NB4 (cell line): Measurements from ENCODE around the gene SLC39A11.
"Not testable (repeated sequence)": the region's sequence is repeated elsewhere in the genome, so short reads cannot be mapped to it uniquely, and the experiment has no call there.

ENCODE experiments used
- DNase-seq: peaks from one replicate; pipeline ENCODE4 v3.0.0; 2010; ENCODE audit warnings: low read depth
- H3K4me3 ChIP-seq: one replicate; pipeline ENCODE4 v1.5.1; 2011; ENCODE audit warnings: mild to moderate bottlenecking, low read depth, low read length, moderate library complexity
- MYC ChIP-seq: IDR thresholded peaks from 2 replicates; pipeline ENCODE4 v1.6.1; 2011; ENCODE audit warnings: low read depth, low read length
- POLR2A ChIP-seq: IDR thresholded peaks from 2 replicates; pipeline ENCODE4 v1.6.1; 2011; ENCODE audit warnings: mild to moderate bottlenecking; ENCODE audit not compliant: insufficient read length; ENCODE audit errors: extremely low read depth
- TF ChIP-seq, protein P1 (sequence below): IDR thresholded peaks from one replicate; pipeline ENCODE4 v1.5.1; 2012; ENCODE audit warnings: low read depth, low read length
- TF ChIP-seq, protein P2 (sequence below): IDR thresholded peaks from 2 replicates; pipeline ENCODE4 v1.6.1; 2011; ENCODE audit warnings: low read depth, low read length

Gene SLC39A11

DNA sequence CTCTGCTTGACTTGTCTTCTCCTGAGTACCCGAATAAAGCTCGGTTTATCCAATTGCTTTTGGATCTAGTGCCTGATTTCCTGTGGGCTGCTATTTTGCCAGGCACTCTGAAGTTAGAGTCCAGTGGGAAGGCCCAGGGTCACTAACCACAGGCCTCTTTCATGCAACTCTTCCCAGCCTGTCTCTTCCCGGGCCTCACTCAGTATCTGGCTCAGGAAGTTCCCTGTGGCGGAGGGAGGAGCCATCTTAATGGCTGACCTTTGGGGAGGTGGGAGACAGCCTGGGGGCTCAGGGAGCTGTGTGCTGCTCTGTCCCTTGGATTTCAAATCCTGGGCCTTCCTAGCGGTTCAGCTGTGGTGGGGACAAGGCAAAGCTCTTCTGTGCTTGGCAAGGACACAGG lies 328.5 kb downstream of the SLC39A11 start:
- TF ChIP-seq, protein P1, sequence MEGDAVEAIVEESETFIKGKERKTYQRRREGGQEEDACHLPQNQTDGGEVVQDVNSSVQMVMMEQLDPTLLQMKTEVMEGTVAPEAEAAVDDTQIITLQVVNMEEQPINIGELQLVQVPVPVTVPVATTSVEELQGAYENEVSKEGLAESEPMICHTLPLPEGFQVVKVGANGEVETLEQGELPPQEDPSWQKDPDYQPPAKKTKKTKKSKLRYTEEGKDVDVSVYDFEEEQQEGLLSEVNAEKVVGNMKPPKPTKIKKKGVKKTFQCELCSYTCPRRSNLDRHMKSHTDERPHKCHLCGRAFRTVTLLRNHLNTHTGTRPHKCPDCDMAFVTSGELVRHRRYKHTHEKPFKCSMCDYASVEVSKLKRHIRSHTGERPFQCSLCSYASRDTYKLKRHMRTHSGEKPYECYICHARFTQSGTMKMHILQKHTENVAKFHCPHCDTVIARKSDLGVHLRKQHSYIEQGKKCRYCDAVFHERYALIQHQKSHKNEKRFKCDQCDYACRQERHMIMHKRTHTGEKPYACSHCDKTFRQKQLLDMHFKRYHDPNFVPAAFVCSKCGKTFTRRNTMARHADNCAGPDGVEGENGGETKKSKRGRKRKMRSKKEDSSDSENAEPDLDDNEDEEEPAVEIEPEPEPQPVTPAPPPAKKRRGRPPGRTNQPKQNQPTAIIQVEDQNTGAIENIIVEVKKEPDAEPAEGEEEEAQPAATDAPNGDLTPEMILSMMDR: no peak
- TF ChIP-seq, protein P2, sequence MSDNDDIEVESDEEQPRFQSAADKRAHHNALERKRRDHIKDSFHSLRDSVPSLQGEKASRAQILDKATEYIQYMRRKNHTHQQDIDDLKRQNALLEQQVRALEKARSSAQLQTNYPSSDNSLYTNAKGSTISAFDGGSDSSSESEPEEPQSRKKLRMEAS: no peak
- TF ChIP-seq POLR2A: no peak
- TF ChIP-seq MYC: no peak
- DNase-seq: no peak

GRCh38 chr17:72761893-72762575 lies 330.5 kb downstream of the SLC39A11 start:
- DNase-seq, H3K4me3 ChIP-seq: not testable (repeated sequence)

More for the DNA sequence above, 328.5 kb downstream of the SLC39A11 start:
- no peak overlapping the region for H3K4me3 ChIP-seq

DNA sequence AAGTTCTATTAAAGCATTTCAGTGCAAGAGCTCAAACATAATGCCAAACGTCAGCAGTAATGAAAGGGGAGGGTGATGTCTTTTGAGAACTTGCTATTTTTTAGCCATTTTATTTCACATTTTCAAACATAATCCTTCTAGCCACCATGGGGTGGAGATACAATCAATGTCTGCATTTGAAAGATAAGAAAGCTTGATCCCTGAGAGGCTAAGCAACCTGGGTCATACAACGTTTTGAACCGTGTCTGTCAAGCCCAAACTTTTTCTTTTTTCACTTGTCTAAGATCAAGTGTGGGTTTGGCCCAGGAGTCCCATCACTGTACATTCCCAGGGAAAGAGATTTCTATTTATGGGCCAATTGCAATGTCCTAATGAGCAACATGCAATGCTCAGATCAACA lies 331.1 kb downstream of the SLC39A11 start:
- DNase-seq: no peak
- H3K4me3 ChIP-seq: no peak overlapping the region
- TF ChIP-seq, protein P1: no peak
- TF ChIP-seq POLR2A (no peak), MYC (no peak)
- TF ChIP-seq, protein P2: no peak

- TF ChIP-seq, protein P1: no peak
- TF ChIP-seq POLR2A (no peak), MYC (no peak)
- TF ChIP-seq, protein P2: no peak
- DNase-seq: no peak
- no peak overlapping the region for H3K4me3 ChIP-seq
Measured at GRCh38 chr17:72760368-72760767, 332.1 kb downstream of the SLC39A11 start.

DNA sequence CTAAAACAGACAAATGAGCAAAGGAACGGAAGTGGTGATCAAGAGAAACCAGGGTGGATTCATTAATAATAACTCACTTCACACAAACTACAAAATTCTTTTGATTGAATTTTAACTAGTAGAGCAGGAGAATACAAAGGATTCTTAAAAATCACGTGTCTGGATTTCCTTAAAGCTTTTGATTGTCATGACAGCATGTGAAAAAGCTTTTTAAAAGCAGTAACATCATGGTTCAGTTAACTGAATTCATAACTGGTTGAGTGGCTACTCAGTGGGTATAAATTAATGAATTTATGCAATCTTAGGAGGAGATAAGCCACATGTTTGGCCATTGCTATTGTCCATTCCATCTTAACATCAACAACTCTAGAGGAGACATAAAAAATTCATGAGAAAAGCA lies 333.2 kb downstream of the SLC39A11 start:
- DNase-seq: no peak
- TF ChIP-seq POLR2A: no peak
- TF ChIP-seq, protein P1: no peak
- TF ChIP-seq MYC: no peak
- TF ChIP-seq, protein P2: no peak
- H3K4me3 ChIP-seq: no peak overlapping the region

GRCh38 chr17:72756256-72756655 lies 336.2 kb downstream of the SLC39A11 start:
- TF ChIP-seq POLR2A (no peak), MYC (no peak)
- TF ChIP-seq, protein P2: no peak
- TF ChIP-seq, protein P1: no peak
- DNase-seq: no peak

More at GRCh38 chr17:72756256-72756655, 336.2 kb downstream of the SLC39A11 start:
- no peak overlapping the region for H3K4me3 ChIP-seq
